Activated T-cell treated with anti-CD3 and anti-CD28 coated beads, Interleukin-2, amount 50 U/mL, for 24 hours (primary cell): ENCODE results near the gene UIMC1.
A peak's percentile ranks its signal among the peaks of the same experiment; 100 is the strongest.

ENCODE experiments used
- DNase-seq: peaks from one replicate; pipeline ENCODE4 v3.0.0-alpha.2; 2020
- H3K27ac Mint-ChIP-seq: 2 replicates; pipeline ENCODE4 v1.8.0; 2020; ENCODE audit warnings: mild to moderate bottlenecking, mixed read lengths
- H3K27me3 Mint-ChIP-seq: 2 replicates; pipeline ENCODE4 v1.8.0; 2020; ENCODE audit warnings: mixed read lengths
- H3K36me3 Mint-ChIP-seq: 2 replicates; pipeline ENCODE4 v1.8.0; 2020; ENCODE audit warnings: low read depth, mixed read lengths
- H3K4me1 Mint-ChIP-seq: 2 replicates; pipeline ENCODE4 v1.8.0; 2020; ENCODE audit warnings: low read depth, mixed read lengths
- H3K4me3 Mint-ChIP-seq: 2 replicates; pipeline ENCODE4 v1.8.0; 2020; ENCODE audit warnings: mild to moderate bottlenecking, moderate library complexity, mixed read lengths
- H3K9me3 Mint-ChIP-seq: 2 replicates; pipeline ENCODE4 v1.8.0; 2020; ENCODE audit warnings: mixed read lengths

Gene UIMC1

DNA sequence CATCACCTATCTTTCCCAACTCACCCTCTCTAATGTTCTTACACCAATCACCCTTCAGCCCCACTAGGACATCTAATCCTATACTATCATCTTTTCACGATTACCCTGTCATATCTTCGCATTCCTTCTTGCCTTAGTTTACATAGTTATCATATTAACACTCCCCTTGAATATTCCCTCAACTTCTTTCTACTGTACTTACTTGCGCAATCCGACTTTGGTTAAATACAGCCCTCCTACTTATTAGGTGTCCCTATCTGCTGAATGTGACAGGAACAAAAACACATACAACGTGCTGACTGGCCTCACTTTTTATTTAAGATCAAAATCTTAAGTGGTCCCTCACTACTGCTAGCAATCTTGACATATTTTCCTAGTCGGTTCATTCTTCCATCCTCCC is 88.0 kb downstream of the UIMC1 start:
- Mint-ChIP-seq H3K27ac (no peak overlapping the region), H3K9me3 (no peaks in the 10 kb centered on the region), H3K4me3 (no peak overlapping the region), H3K27me3 (no peaks in the 10 kb centered on the region), H3K4me1 (peaks cover 19% of the 10 kb centered on the region), H3K36me3 (peaks cover 79% of the 10 kb centered on the region)
- DNase-seq = no peak

DNA sequence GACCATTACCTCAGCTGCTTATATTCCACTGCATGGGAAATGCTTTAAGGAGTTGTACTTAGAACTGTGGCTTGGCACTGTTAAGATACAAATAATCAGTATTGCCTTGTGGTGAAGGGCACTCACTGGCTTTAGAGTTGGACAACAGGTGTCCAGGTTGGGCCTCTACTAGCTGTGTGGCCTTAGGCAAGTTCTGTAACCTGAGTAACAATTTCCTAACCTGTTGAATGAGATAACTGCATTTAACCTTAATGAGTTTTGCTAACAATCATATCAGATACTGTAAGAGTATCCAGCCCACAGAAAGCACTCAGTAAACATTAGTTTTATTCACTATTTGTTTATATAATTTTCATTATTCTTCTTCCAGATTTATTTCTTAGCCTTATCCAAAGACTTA is 90.2 kb downstream of the UIMC1 start:
- Mint-ChIP-seq H3K27me3 (no peaks in the 10 kb centered on the region), H3K36me3 (peaks cover 77% of the 10 kb centered on the region), H3K4me1 (peaks cover 24% of the 10 kb centered on the region), H3K9me3 (no peaks in the 10 kb centered on the region), H3K4me3 (no peak overlapping the region), H3K27ac (peak overlapping the region; percentile 27)
- DNase-seq = no peak

DNA sequence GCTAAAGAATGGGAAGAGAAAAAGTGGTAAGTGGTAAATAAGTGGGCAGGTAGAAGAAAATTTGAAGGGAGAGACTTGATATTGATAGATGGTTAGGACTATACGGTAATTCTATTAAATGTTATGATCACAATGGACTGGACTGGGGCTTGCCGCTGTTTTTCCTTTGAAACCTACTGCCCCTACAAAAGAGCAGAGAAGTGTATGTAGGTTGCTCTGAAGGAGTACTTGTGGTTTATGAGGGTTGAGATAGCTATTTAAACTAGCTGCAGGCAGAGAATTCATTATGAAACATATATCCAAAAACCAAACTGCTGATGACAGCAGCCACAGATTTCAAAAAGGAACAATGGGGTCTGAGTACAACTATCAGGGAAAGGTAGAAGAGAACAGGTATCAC is 90.7 kb downstream of the UIMC1 start:
- no peak overlapping the region for H3K4me3 Mint-ChIP-seq
- no peaks in the 10 kb centered on the region for H3K9me3 Mint-ChIP-seq
- peaks cover 25% of the 10 kb centered on the region for H3K4me1 Mint-ChIP-seq
- DNase-seq = no peak
- H3K27me3 Mint-ChIP-seq = no peaks in the 10 kb centered on the region
- H3K36me3 Mint-ChIP-seq = peaks cover 75% of the 10 kb centered on the region
- peak overlapping the region; percentile 27 for H3K27ac Mint-ChIP-seq

DNA sequence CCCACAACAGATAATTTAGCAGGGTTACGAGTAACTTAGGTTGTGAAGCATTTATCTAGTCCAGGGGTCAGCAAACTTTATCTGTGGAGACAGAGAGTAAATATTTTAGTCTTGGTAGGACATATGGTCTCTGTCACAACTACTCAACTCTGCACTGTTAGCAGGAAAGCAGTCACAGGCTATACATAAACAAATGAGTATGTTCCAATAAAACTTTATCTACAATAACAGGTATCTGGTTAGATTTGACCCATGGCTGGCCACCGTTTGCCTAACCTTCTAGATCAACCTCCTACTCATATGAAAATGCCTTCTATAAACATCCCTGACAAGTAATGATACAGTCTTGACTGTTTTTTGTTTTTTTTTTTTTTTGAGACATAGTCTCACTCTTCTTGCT is 94.5 kb downstream of the UIMC1 start:
- Mint-ChIP-seq H3K4me3 (no peak overlapping the region), H3K4me1 (peaks cover 34% of the 10 kb centered on the region), H3K27me3 (no peaks in the 10 kb centered on the region), H3K9me3 (no peaks in the 10 kb centered on the region), H3K36me3 (peaks cover 86% of the 10 kb centered on the region), H3K27ac (peak overlapping the region; percentile 50)
- no peak for DNase-seq

DNA sequence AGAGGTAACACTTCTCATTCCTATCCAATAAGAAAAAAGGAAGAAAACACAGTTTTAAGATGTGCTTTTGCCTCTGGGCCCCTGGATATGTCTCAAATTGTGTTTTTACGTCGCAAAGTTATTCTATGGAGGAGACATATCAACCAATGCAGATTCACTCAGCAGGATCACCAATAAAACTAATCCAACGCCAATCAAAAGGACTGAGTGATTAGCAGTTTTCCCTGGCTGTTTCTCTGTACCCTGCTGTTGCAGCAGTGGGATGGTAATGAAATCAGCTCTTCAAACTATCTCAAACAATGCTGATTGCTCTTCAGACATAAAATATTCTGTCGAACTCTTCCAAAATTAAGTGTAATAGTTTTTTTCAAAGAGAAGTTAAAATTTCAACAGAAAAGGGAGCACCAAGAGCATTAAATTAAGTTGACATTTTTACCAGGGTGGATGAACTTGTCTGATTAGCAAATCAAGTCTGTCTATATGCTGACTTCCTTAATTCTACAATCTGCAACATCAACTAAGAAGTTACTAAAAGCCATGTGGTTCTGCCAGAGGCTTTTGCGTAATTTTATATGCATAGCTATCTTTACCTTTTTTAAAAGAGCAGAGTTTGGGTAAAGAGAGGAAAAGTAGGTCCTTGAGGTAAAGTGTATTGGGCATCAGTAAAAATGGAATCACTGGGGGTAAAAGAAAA is 97.8 kb downstream of the UIMC1 start:
- peaks cover 91% of the 10 kb centered on the region for H3K36me3 Mint-ChIP-seq
- H3K4me1 Mint-ChIP-seq = peaks cover 18% of the 10 kb centered on the region
- H3K27ac Mint-ChIP-seq = peak overlapping the region; percentile 37
- H3K4me3 Mint-ChIP-seq = no peak overlapping the region
- H3K9me3 Mint-ChIP-seq = no peaks in the 10 kb centered on the region
- H3K27me3 Mint-ChIP-seq = no peaks in the 10 kb centered on the region
- DNase-seq = no peak

DNA sequence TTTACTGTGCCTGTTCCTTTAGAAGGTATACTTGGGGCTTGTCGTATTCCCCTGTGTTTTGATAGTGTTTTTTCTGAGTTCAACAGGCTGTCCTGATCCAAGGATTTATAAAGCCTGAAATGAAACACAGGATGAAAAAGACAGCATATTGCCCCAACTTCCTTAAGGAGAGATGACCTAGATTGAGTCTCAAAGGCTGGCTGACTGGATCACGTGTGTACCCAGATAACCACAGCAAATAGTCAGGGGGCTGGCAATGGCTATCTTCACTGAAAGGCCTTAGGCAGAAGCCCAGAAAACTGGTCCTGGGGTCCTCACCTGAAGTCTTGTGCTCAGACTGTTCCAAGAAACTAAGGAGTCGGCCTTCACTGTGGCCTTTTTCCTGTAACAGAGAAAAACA is 99.8 kb downstream of the UIMC1 start:
- Mint-ChIP-seq H3K9me3 (no peaks in the 10 kb centered on the region), H3K36me3 (peaks cover 93% of the 10 kb centered on the region), H3K4me1 (peaks cover 33% of the 10 kb centered on the region)

DNA sequence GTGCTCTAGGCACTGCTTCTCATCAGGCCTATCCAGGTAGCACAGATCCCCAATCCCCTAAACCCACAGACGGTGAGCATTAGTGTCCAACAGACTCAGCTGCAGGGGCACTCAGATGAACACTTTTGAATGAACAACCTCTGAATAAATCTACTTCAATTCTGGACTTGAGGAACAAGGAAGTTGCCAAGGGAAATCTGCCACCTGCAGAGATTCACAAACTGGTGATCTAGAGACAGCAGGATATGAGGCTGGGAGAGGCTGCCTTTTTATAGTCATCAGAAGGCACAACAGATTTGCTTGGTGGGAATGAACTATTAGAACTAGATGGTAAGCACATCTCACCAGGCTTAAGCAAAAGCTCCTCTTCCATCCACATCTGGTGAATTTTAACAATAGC is 100.5 kb downstream of the UIMC1 start:
- Mint-ChIP-seq H3K9me3 (no peaks in the 10 kb centered on the region), H3K27ac (peak overlapping the region; percentile 82), H3K36me3 (peaks cover 94% of the 10 kb centered on the region), H3K27me3 (no peaks in the 10 kb centered on the region), H3K4me3 (no peak overlapping the region), H3K4me1 (peaks cover 34% of the 10 kb centered on the region)
- DNase-seq = no peak

More for the DNA sequence above, 99.8 kb downstream of the UIMC1 start:
- no peak overlapping the region for H3K27ac Mint-ChIP-seq
- no peak for DNase-seq
- H3K27me3 Mint-ChIP-seq = no peaks in the 10 kb centered on the region
- no peak overlapping the region for H3K4me3 Mint-ChIP-seq

DNA sequence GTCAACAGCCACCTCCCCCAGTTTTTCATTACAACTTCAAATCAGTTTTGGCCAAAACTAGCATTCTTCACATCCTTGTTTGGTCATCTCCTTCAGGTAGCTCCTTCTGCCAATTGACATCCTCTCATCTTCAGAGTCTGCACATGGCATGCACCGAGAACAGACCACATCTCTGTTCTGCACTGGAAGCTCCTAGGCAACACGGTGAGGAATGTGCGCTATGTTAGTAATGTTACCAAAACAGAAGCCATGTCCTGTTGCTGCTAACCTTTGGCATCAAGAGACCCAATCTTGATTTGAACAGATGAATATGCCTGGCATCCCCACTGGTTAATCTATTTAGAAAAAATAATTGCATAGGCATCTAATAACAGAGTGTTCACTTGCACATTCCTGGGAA is 102.3 kb downstream of the UIMC1 start:
- H3K27ac Mint-ChIP-seq = peak overlapping the region; percentile 3

DNA sequence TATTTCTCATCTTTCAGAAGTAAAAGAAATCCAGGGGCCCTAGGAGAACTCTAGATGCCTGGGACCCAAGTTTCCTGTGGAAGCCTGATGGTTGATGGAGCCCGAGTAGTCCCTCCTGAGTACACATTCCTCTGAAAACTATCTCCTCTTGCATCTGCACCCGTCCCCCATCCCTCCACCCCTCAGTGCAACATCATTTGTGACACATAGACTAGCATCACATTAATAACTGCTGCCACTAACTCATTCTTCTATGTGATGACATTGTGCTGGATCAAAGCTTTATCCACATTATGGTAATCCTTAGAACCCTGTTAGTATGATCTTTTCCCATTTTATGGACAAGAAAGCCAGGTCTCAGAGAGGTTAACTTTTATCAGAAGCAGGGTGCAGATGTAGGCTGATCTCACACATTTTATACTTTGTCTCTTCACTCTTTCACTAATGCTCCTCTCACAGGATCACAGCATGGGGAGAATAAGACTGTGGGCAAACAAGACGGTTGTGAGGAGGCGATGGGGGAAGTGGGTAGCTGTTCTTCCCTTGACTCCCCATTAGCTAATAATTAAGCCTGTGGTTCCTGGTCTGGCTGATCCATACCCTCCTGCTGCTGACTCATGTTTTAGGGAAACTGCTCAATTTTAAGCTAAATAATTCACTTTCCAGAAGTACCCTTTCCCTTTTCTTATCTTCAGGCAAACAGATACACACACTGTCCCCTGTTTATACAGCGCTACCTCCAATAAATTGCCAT is 103.5 kb downstream of the UIMC1 start:
- Mint-ChIP-seq H3K36me3 (peaks cover 77% of the 10 kb centered on the region), H3K4me3 (no peak overlapping the region), H3K4me1 (peaks cover 42% of the 10 kb centered on the region), H3K27me3 (no peaks in the 10 kb centered on the region), H3K27ac (peak overlapping the region; percentile 86), H3K9me3 (no peaks in the 10 kb centered on the region)
- no peak for DNase-seq

More for the DNA sequence above, 102.3 kb downstream of the UIMC1 start:
- DNase-seq = no peak
- Mint-ChIP-seq H3K9me3 (no peaks in the 10 kb centered on the region), H3K4me3 (no peak overlapping the region), H3K36me3 (peaks cover 89% of the 10 kb centered on the region), H3K4me1 (peaks cover 38% of the 10 kb centered on the region), H3K27me3 (no peaks in the 10 kb centered on the region)

DNA sequence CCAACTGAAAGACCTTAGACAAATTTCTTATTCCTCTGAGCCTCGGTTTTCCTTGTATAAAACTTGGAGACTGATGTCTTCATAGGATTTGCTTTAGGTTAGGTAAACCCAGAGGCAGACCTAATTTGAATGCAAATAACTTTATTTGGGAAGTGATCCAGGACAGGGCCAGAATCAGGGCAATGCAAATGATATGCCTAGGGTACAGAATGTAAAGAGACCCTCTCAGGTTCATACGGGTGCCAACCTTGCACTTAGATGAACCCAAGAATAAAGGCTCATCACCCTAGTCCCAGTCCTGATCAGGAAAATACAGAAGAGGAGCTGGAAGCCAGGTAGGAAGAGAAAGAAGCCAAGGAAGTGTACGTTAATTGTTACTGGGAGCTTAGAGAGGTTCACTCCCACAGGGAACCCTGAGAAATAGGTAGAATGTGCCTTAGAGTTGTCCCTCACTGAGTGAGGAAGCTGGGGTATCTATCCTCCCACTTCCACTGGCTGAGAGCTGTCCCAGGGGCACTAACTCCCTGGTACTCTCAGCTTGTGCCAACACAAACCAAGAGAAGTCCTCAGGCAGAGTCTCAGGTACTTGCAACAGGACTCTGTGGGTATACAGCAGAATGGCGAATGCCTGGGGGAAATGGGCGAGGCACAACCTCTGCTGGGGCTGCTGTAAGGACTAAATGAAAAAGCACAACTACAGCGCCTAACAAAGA is 104.3 kb downstream of the UIMC1 start:
- Mint-ChIP-seq H3K27me3 (no peaks in the 10 kb centered on the region), H3K27ac (peak overlapping the region; percentile 86), H3K4me1 (peaks cover 44% of the 10 kb centered on the region), H3K4me3 (no peak overlapping the region), H3K36me3 (peaks cover 69% of the 10 kb centered on the region), H3K9me3 (no peaks in the 10 kb centered on the region)
- DNase-seq = no peak

DNA sequence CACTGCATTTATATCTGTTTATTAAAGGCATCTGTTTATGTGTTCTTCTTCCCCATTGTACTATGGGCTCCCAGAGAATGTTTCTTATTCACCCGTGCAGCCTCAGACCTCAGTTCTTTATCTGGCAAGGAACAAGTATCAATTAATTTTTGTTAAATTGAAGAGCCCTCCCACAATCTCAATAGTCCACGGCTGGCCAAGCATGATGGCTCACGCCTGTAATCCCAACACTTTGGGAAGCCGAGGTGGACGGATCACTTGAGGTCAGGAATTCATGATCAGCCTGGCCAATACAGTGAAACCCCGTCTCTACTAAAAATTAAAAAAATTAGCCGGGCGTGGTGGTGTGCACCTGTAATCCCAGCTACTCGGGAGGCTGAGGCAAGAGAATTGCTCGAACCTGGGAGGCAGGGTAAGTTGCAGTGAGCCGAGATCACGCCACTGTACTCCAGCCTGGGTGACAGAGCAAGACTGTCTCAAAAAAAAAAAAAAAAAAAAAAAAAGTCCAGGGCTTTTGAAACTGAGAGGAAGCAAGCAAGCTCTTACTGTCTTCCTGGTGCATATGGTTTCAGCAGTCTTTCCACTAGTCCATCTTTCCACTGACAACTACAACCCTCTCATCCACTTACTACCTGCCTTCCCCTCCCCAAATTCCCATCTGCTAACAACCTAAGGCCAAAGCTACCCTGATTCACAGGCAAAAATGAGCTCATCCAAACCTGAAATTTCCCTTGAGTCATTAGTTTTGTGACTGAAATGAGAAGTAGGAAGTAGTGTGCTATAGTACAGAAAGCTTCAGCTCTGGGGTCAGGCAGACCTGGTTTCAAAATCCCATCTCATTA is 105.1 kb downstream of the UIMC1 start:
- no peak for DNase-seq

DNA sequence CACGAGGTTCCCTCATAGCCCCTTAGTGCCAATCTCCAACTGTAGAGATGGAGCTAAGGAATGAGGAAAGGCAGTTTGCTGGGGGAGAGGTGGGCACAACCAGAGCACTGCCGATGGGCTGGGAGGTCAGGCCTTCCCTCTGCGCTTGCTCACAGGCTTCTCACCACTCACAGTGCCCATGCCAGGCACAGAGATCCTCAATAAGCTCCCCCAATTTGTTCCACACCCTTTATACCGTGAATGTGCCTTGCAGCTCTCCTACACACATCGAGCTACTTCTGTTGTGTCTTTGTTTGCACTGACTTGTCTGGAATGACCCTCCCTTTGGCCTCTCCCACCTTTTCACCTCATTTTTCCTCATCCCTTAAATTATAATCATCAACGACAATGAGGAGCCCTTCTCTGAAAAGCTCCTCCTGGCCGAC is 105.8 kb downstream of the UIMC1 start:
- no peaks in the 10 kb centered on the region for H3K27me3 Mint-ChIP-seq
- peak overlapping the region; percentile 86 for H3K27ac Mint-ChIP-seq
- H3K4me1 Mint-ChIP-seq = peaks cover 48% of the 10 kb centered on the region
- H3K9me3 Mint-ChIP-seq = no peaks in the 10 kb centered on the region
- H3K4me3 Mint-ChIP-seq = no peak overlapping the region
- DNase-seq = no peak
- peaks cover 55% of the 10 kb centered on the region for H3K36me3 Mint-ChIP-seq

More for the DNA sequence above, 105.1 kb downstream of the UIMC1 start:
- H3K4me1 Mint-ChIP-seq = peaks cover 47% of the 10 kb centered on the region
- H3K36me3 Mint-ChIP-seq = peaks cover 61% of the 10 kb centered on the region
- no peaks in the 10 kb centered on the region for H3K27me3 Mint-ChIP-seq
- peak overlapping the region; percentile 86 for H3K27ac Mint-ChIP-seq
- H3K4me3 Mint-ChIP-seq = no peak overlapping the region
- H3K9me3 Mint-ChIP-seq = no peaks in the 10 kb centered on the region

DNA sequence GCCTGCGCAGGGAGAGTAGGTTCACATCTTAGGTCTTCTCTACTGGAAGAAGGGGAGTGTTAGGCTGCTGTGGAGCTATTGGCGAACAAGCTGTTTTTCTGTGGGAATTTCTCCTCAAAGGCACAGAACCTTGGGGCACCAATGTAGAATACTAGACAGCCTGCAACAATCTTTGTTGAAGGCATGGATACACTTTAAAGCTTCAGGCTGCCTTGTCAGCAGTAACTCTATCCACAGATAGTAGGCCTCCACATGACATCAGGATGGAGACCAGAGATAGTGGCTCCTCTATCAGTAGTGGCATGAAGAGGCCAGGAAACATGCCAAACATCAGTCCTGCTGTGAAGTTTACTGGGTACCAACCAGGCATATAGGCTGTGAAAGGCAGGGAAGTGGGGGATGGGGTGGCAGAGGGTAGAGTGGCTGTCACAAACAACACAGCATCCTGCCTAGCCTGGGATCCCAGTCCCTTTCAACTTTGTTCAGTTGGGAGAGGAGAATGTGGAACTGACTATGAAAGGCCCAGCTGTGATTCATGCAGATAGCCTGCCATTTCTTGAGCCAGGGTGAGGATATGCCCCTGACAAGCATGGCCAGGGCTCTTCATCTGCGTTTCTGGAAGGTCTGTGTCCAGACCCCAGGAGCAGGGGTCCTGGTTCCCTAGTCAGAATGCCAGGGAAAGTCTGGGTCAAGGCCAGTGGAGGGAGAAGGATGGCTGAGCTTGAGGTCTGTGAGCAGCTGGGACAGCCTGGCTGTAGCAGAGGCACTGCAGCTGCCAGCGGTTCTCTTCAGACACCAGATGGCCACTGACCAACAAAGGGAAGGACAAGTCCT is 106.4 kb downstream of the UIMC1 start:
- no peaks in the 10 kb centered on the region for H3K27me3 Mint-ChIP-seq
- no peak overlapping the region for H3K4me3 Mint-ChIP-seq
- DNase-seq = no peak
- H3K9me3 Mint-ChIP-seq = no peaks in the 10 kb centered on the region
- H3K4me1 Mint-ChIP-seq = peaks cover 48% of the 10 kb centered on the region
- peaks cover 48% of the 10 kb centered on the region for H3K36me3 Mint-ChIP-seq
- H3K27ac Mint-ChIP-seq = peak overlapping the region; percentile 86
